K562 (cell line): ENCODE results near the gene TRMT1. TPM values are rescaled to one million over a fixed set of nuclear protein-coding genes. Genes with fewer than 3 reads are reported as not detected.

ENCODE experiments used
- ARID1B ChIP-seq: fragments of 450-650 bp; IDR thresholded peaks from 2 replicates; pipeline ENCODE4 v1.6.1; 2016; ENCODE audit warnings: antibody characterized with exemption, mild to moderate bottlenecking, inconsistent platforms
- BRD9 ChIP-seq: fragments of 450-650 bp; IDR thresholded peaks from 2 replicates; pipeline ENCODE4 v1.6.1; 2018; ENCODE audit warnings: low read depth; ENCODE audit not compliant: partially characterized antibody
- C11orf30 ChIP-seq: fragments of 450-650 bp; IDR thresholded peaks from 2 replicates; pipeline ENCODE4 v1.6.1; 2016; ENCODE audit warnings: low read depth, mild to moderate bottlenecking
- ESRRA ChIP-seq: fragments of 450-650 bp; IDR thresholded peaks from 2 replicates; pipeline ENCODE4 v1.6.1; 2014; ENCODE audit warnings: low read depth, mild to moderate bottlenecking, moderate library complexity, borderline replicate concordance
- PHF21A ChIP-seq: fragments of 450-650 bp; IDR thresholded peaks from 2 replicates; pipeline ENCODE4 v1.6.1; 2017; ENCODE audit warnings: low read depth, borderline replicate concordance
- SAP30 ChIP-seq: fragments of 200-600 bp; sonication (generic); IDR thresholded peaks from 2 replicates; pipeline ENCODE4 v1.6.1; 2012; ENCODE audit warnings: borderline replicate concordance, low read depth, mild to moderate bottlenecking, moderate library complexity, low read length, control low read depth, inconsistent platforms; ENCODE audit not compliant: insufficient read depth, poor library complexity, severe bottlenecking
- SNRNP70 ChIP-seq: fragments of 200-400 bp; formaldehyde crosslinking; optimal IDR thresholded peaks from 2 replicates; pipeline ENCODE3; 2017; ENCODE audit warnings: low read depth, low read length
- ZNF830 ChIP-seq: fragments of 250-450 bp; sonication (Bioruptor Pico); IDR thresholded peaks from 2 replicates; pipeline ENCODE4 v1.5.0; 2021; ENCODE audit warnings: mild to moderate bottlenecking
- polyA plus RNA-seq, 8 experiments: library from polyadenylated mRNA; depleted of rRNA in 4 of 8; stranded (reverse) in 5 of 8; unstranded in 3 of 8; fragments of >200 nt; fragmentation: Nextera tagmentation in 2 of 8; fragmentation: Illumina TruSeq in 1 of 8; extraction: Ambion mirVana in 2 of 8; extraction: Trizol in 1 of 8; gene quantifications; 2 replicates each; pipeline versions ENCODE4 v1.2.1 to v1.2.3, GENCODE V29; 2011 to 2014; ENCODE audit warnings: inconsistent platforms in 1 of 8, missing spikeins in 1 of 8
- total RNA-seq, 7 experiments: library from RNA; depleted of rRNA in 6 of 7; stranded (reverse); fragments of >200 nt in 6 of 7; fragmentation: Illumina TruSeq in 2 of 7; extraction: Trizol in 2 of 7; gene quantifications; 2 replicates each; pipeline versions ENCODE4 v1.2.1 to v1.2.3, GENCODE V29; 2011 to 2021; ENCODE audit warnings: low replicate concordance in 1 of 7
- TF ChIP-seq, protein P1 (sequence below): fragments of 450-650 bp; IDR thresholded peaks from 2 replicates; pipeline ENCODE4 v1.6.1; 2016; ENCODE audit warnings: mild to moderate bottlenecking, moderate library complexity
- TF ChIP-seq, protein P2 (sequence below): fragments of 250-450 bp; sonication (Bioruptor Pico); IDR thresholded peaks from 2 replicates; pipeline ENCODE4 v1.4.0; 2020
- TF ChIP-seq, protein P3 (sequence below): IDR thresholded peaks from 2 replicates; pipeline ENCODE4 v1.6.1; 2011; ENCODE audit warnings: borderline replicate concordance, low read depth, mild to moderate bottlenecking, moderate library complexity, low read length; ENCODE audit not compliant: insufficient read depth, poor library complexity, severe bottlenecking
- TF ChIP-seq, protein P4 (sequence below): sonication (generic); formaldehyde crosslinking; IDR thresholded peaks from 2 replicates; pipeline ENCODE4 v1.8.0; 2023; ENCODE audit warnings: mild to moderate bottlenecking, missing genetic modification reagents

Gene TRMT1
- total and polyA plus RNA-seq, 9 of the 15 experiments (the other 6 are each of a cell fraction or from before 2014, with no cell fraction given) = 5.8 to 158 (median 54.3) TPM

DNA sequence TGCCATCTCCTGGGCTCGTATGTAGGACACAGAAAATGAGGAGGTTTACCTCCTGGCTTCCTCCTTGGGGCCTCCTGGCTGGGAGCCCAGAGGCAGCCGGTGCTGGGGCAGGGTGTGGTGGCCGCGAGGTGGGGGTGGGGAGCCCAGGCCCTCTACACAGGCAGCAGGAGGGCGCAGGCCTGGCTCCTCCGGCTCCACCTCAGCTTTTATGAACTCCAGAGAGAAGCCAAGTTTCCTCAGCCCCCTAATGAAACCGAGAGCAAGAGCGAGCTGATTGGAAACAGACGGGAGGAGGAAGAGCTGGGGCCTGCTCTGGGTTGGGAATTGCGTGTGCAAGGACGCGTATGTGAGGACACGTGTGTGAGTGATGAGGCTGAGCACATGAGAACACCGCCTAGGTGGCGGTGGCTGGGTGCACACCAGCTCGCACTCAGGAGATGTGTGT lies 37.0 kb downstream of the TRMT1 start (continued):
- TF ChIP-seq, protein P1, sequence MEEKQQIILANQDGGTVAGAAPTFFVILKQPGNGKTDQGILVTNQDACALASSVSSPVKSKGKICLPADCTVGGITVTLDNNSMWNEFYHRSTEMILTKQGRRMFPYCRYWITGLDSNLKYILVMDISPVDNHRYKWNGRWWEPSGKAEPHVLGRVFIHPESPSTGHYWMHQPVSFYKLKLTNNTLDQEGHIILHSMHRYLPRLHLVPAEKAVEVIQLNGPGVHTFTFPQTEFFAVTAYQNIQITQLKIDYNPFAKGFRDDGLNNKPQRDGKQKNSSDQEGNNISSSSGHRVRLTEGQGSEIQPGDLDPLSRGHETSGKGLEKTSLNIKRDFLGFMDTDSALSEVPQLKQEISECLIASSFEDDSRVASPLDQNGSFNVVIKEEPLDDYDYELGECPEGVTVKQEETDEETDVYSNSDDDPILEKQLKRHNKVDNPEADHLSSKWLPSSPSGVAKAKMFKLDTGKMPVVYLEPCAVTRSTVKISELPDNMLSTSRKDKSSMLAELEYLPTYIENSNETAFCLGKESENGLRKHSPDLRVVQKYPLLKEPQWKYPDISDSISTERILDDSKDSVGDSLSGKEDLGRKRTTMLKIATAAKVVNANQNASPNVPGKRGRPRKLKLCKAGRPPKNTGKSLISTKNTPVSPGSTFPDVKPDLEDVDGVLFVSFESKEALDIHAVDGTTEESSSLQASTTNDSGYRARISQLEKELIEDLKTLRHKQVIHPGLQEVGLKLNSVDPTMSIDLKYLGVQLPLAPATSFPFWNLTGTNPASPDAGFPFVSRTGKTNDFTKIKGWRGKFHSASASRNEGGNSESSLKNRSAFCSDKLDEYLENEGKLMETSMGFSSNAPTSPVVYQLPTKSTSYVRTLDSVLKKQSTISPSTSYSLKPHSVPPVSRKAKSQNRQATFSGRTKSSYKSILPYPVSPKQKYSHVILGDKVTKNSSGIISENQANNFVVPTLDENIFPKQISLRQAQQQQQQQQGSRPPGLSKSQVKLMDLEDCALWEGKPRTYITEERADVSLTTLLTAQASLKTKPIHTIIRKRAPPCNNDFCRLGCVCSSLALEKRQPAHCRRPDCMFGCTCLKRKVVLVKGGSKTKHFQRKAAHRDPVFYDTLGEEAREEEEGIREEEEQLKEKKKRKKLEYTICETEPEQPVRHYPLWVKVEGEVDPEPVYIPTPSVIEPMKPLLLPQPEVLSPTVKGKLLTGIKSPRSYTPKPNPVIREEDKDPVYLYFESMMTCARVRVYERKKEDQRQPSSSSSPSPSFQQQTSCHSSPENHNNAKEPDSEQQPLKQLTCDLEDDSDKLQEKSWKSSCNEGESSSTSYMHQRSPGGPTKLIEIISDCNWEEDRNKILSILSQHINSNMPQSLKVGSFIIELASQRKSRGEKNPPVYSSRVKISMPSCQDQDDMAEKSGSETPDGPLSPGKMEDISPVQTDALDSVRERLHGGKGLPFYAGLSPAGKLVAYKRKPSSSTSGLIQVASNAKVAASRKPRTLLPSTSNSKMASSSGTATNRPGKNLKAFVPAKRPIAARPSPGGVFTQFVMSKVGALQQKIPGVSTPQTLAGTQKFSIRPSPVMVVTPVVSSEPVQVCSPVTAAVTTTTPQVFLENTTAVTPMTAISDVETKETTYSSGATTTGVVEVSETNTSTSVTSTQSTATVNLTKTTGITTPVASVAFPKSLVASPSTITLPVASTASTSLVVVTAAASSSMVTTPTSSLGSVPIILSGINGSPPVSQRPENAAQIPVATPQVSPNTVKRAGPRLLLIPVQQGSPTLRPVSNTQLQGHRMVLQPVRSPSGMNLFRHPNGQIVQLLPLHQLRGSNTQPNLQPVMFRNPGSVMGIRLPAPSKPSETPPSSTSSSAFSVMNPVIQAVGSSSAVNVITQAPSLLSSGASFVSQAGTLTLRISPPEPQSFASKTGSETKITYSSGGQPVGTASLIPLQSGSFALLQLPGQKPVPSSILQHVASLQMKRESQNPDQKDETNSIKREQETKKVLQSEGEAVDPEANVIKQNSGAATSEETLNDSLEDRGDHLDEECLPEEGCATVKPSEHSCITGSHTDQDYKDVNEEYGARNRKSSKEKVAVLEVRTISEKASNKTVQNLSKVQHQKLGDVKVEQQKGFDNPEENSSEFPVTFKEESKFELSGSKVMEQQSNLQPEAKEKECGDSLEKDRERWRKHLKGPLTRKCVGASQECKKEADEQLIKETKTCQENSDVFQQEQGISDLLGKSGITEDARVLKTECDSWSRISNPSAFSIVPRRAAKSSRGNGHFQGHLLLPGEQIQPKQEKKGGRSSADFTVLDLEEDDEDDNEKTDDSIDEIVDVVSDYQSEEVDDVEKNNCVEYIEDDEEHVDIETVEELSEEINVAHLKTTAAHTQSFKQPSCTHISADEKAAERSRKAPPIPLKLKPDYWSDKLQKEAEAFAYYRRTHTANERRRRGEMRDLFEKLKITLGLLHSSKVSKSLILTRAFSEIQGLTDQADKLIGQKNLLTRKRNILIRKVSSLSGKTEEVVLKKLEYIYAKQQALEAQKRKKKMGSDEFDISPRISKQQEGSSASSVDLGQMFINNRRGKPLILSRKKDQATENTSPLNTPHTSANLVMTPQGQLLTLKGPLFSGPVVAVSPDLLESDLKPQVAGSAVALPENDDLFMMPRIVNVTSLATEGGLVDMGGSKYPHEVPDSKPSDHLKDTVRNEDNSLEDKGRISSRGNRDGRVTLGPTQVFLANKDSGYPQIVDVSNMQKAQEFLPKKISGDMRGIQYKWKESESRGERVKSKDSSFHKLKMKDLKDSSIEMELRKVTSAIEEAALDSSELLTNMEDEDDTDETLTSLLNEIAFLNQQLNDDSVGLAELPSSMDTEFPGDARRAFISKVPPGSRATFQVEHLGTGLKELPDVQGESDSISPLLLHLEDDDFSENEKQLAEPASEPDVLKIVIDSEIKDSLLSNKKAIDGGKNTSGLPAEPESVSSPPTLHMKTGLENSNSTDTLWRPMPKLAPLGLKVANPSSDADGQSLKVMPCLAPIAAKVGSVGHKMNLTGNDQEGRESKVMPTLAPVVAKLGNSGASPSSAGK = peak; percentile 89
- TF ChIP-seq, protein P2, sequence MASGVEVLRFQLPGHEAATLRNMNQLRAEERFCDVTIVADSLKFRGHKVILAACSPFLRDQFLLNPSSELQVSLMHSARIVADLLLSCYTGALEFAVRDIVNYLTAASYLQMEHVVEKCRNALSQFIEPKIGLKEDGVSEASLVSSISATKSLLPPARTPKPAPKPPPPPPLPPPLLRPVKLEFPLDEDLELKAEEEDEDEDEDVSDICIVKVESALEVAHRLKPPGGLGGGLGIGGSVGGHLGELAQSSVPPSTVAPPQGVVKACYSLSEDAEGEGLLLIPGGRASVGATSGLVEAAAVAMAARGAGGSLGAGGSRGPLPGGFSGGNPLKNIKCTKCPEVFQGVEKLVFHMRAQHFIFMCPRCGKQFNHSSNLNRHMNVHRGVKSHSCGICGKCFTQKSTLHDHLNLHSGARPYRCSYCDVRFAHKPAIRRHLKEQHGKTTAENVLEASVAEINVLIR (CRISPR knock-in tag) = no peak
- TF ChIP-seq, protein P3, sequence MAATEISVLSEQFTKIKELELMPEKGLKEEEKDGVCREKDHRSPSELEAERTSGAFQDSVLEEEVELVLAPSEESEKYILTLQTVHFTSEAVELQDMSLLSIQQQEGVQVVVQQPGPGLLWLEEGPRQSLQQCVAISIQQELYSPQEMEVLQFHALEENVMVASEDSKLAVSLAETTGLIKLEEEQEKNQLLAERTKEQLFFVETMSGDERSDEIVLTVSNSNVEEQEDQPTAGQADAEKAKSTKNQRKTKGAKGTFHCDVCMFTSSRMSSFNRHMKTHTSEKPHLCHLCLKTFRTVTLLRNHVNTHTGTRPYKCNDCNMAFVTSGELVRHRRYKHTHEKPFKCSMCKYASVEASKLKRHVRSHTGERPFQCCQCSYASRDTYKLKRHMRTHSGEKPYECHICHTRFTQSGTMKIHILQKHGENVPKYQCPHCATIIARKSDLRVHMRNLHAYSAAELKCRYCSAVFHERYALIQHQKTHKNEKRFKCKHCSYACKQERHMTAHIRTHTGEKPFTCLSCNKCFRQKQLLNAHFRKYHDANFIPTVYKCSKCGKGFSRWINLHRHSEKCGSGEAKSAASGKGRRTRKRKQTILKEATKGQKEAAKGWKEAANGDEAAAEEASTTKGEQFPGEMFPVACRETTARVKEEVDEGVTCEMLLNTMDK = no peak
- TF ChIP-seq PHF21A = 0 out of 2 replicates have a peak, but pooled peaks have one; percentile 57
- TF ChIP-seq SAP30 = no peak
- TF ChIP-seq, protein P4, sequence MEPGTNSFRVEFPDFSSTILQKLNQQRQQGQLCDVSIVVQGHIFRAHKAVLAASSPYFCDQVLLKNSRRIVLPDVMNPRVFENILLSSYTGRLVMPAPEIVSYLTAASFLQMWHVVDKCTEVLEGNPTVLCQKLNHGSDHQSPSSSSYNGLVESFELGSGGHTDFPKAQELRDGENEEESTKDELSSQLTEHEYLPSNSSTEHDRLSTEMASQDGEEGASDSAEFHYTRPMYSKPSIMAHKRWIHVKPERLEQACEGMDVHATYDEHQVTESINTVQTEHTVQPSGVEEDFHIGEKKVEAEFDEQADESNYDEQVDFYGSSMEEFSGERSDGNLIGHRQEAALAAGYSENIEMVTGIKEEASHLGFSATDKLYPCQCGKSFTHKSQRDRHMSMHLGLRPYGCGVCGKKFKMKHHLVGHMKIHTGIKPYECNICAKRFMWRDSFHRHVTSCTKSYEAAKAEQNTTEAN (CRISPR knock-in tag) = no peak
- no peak for TF ChIP-seq BRD9
- TF ChIP-seq ZNF830 (CRISPR knock-in tag) = no peak
- TF ChIP-seq C11orf30 = no peak
- TF ChIP-seq ARID1B = peak; percentile 48; the same call in 1 of the 2 replicates
- no peak for TF ChIP-seq ESRRA
- TF ChIP-seq SNRNP70 = no peak
